HEK293 (cell line): Measurements from ENCODE around the gene GDF2.

Source experiments
- CTCF ChIA-PET: fragments of 350-600 bp; formaldehyde crosslinking; extraction: SDS; loops from one replicate; lab custom pipeline; 2021; ENCODE audit warnings: antibody characterized with exemption; lab: Yijun Ruan, JAX
- POLR2A ChIA-PET: fragments of 300-600 bp; formaldehyde crosslinking; extraction: SDS; loops from one replicate; lab custom pipeline; 2020; ENCODE audit warnings: antibody characterized with exemption, inconsistent platforms; lab: Yijun Ruan, JAX
- H3K27ac ChIP-seq: fragments of 200-500 bp; sonication (Bioruptor generic); 2 replicates; pipeline ENCODE4 v1.5.1; 2014; ENCODE audit warnings: low read depth, low read length, control low read depth, inconsistent platforms; ENCODE audit errors: extremely low read depth
- H3K36me3 ChIP-seq, 2 experiments: fragments of 200-500 bp in 1 of 2; sonication (Bioruptor generic) in 1 of 2; 1 replicate in 1 of 2; 2 replicates in 1 of 2; pipeline ENCODE4 v1.5.1; 2014 to 2017; ENCODE audit warnings: inconsistent platforms in 2 of 2, low read length in 2 of 2; ENCODE audit not compliant: control insufficient read depth in 2 of 2, insufficient read depth in 1 of 2
- H3K4me1 ChIP-seq: fragments of 200-500 bp; sonication (Bioruptor generic); 2 replicates; pipeline ENCODE4 v1.5.1; 2014; ENCODE audit warnings: mild to moderate bottlenecking, low read length, inconsistent platforms; ENCODE audit not compliant: control insufficient read depth, insufficient read depth
- H3K4me3 ChIP-seq: 2 replicates; pipeline ENCODE4 v1.5.1; 2011; ENCODE audit warnings: low read depth, mild to moderate bottlenecking, control low read depth, low read length, moderate library complexity
- H3K9me3 ChIP-seq: fragments of 200-500 bp; sonication (Bioruptor generic); 2 replicates; pipeline ENCODE4 v1.5.1; 2014; ENCODE audit warnings: low read depth, low read length, inconsistent platforms; ENCODE audit not compliant: control insufficient read depth, insufficient read depth
- GLIS2 ChIP-seq: fragments of 450-650 bp; formaldehyde crosslinking; IDR thresholded peaks from 2 replicates; pipeline ENCODE4 v1.5.1; 2016; ENCODE audit warnings: missing biosample characterization, missing genetic modification characterization
- KLF10 ChIP-seq: fragments of 450-650 bp; IDR thresholded peaks from 2 replicates; pipeline ENCODE4 v1.5.1; 2018; ENCODE audit warnings: missing biosample characterization, mild to moderate bottlenecking, missing genetic modification characterization
- KLF8 ChIP-seq: fragments of 450-650 bp; formaldehyde crosslinking; IDR thresholded peaks from 2 replicates; pipeline ENCODE4 v1.5.1; 2016; ENCODE audit warnings: missing biosample characterization, missing genetic modification characterization
- MEIS1 ChIP-seq: sonication (generic); formaldehyde crosslinking; IDR thresholded peaks from 2 replicates; pipeline ENCODE4 v1.8.1; 2022; ENCODE audit warnings: missing genetic modification reagents, mild to moderate bottlenecking, borderline replicate concordance
- OSR2 ChIP-seq: fragments of 450-650 bp; formaldehyde crosslinking; IDR thresholded peaks from 2 replicates; pipeline ENCODE4 v1.5.1; 2016; ENCODE audit warnings: missing biosample characterization, missing genetic modification characterization
- SP3 ChIP-seq: fragments of 450-650 bp; formaldehyde crosslinking; IDR thresholded peaks from 2 replicates; pipeline ENCODE4 v1.5.1; 2016; ENCODE audit warnings: missing biosample characterization, missing genetic modification characterization
- WT1 ChIP-seq: fragments of 450-650 bp; formaldehyde crosslinking; IDR thresholded peaks from 2 replicates; pipeline ENCODE4 v1.5.1; 2016; ENCODE audit warnings: missing biosample characterization, missing genetic modification characterization
- ZBTB17 ChIP-seq: fragments of 450-650 bp; formaldehyde crosslinking; IDR thresholded peaks from 2 replicates; pipeline ENCODE4 v1.5.1; 2016; ENCODE audit warnings: missing biosample characterization, missing genetic modification characterization
- ZBTB44 ChIP-seq: fragments of 450-650 bp; IDR thresholded peaks from 2 replicates; pipeline ENCODE4 v1.5.1; 2018; ENCODE audit warnings: missing biosample characterization, mild to moderate bottlenecking, missing genetic modification characterization
- ZBTB49 ChIP-seq: fragments of 450-650 bp; formaldehyde crosslinking; IDR thresholded peaks from 2 replicates; pipeline ENCODE4 v1.5.1; 2016; ENCODE audit warnings: missing biosample characterization, missing genetic modification characterization, low read depth
- ZIC2 ChIP-seq: fragments of 450-650 bp; formaldehyde crosslinking; IDR thresholded peaks from 2 replicates; pipeline ENCODE4 v1.5.1; 2016; ENCODE audit warnings: missing biosample characterization, missing genetic modification characterization
- ZNF132 ChIP-seq: fragments of 450-650 bp; formaldehyde crosslinking; IDR thresholded peaks from 2 replicates; pipeline ENCODE4 v1.5.1; 2017; ENCODE audit warnings: missing biosample characterization, missing genetic modification characterization, borderline replicate concordance
- ZNF133 ChIP-seq: fragments of 450-650 bp; formaldehyde crosslinking; IDR thresholded peaks from 2 replicates; pipeline ENCODE4 v1.5.1; 2016; ENCODE audit warnings: missing biosample characterization, missing genetic modification characterization
- ZNF140 ChIP-seq: fragments of 450-650 bp; formaldehyde crosslinking; IDR thresholded peaks from 2 replicates; pipeline ENCODE4 v1.5.1; 2016; ENCODE audit warnings: missing biosample characterization, missing genetic modification characterization
- ZNF311 ChIP-seq: fragments of 450-650 bp; formaldehyde crosslinking; IDR thresholded peaks from 2 replicates; pipeline ENCODE4 v1.5.1; 2017; ENCODE audit warnings: missing biosample characterization, missing genetic modification characterization, borderline replicate concordance
- ZNF37A ChIP-seq: fragments of 450-650 bp; IDR thresholded peaks from 2 replicates; pipeline ENCODE4 v1.5.1; 2018; ENCODE audit warnings: missing biosample characterization, missing genetic modification characterization
- ZNF394 ChIP-seq: fragments of 450-650 bp; formaldehyde crosslinking; IDR thresholded peaks from 2 replicates; pipeline ENCODE4 v1.5.1; 2016; ENCODE audit warnings: missing biosample characterization, missing genetic modification characterization, mild to moderate bottlenecking, moderate library complexity, borderline replicate concordance
- ZNF433 ChIP-seq: fragments of 450-650 bp; formaldehyde crosslinking; IDR thresholded peaks from 2 replicates; pipeline ENCODE4 v1.5.1; 2016; ENCODE audit warnings: missing biosample characterization, missing genetic modification characterization, low read depth
- ZNF514 ChIP-seq: fragments of 450-650 bp; formaldehyde crosslinking; IDR thresholded peaks from 2 replicates; pipeline ENCODE4 v1.5.1; 2016; ENCODE audit warnings: missing biosample characterization, missing genetic modification characterization
- ZNF571 ChIP-seq: fragments of 450-650 bp; formaldehyde crosslinking; IDR thresholded peaks from 2 replicates; pipeline ENCODE4 v1.5.0; 2017; ENCODE audit warnings: missing biosample characterization, missing genetic modification characterization
- ZNF585B ChIP-seq: fragments of 450-650 bp; formaldehyde crosslinking; IDR thresholded peaks from 2 replicates; pipeline ENCODE4 v1.5.1; 2016; ENCODE audit warnings: missing biosample characterization, missing genetic modification characterization
- ZNF677 ChIP-seq: fragments of 450-650 bp; IDR thresholded peaks from 2 replicates; pipeline ENCODE4 v1.5.0; 2018; ENCODE audit warnings: missing biosample characterization, mild to moderate bottlenecking, missing genetic modification characterization, moderate library complexity
- ZNF830 ChIP-seq: fragments of 450-650 bp; IDR thresholded peaks from 2 replicates; pipeline ENCODE4 v1.5.0; 2018; ENCODE audit warnings: missing biosample characterization, missing genetic modification characterization, low read depth, mild to moderate bottlenecking, moderate library complexity
- ZNF843 ChIP-seq: fragments of 450-650 bp; formaldehyde crosslinking; IDR thresholded peaks from 2 replicates; pipeline ENCODE4 v1.5.1; 2016; ENCODE audit warnings: missing biosample characterization, missing genetic modification characterization
- ZSCAN23 ChIP-seq: fragments of 450-650 bp; formaldehyde crosslinking; IDR thresholded peaks from 2 replicates; pipeline ENCODE4 v1.5.1; 2016; ENCODE audit warnings: missing biosample characterization, missing genetic modification characterization
- ZSCAN30 ChIP-seq: fragments of 450-650 bp; IDR thresholded peaks from 2 replicates; pipeline ENCODE4 v1.5.1; 2018; ENCODE audit warnings: missing biosample characterization, mild to moderate bottlenecking, missing genetic modification characterization, moderate library complexity
- TF ChIP-seq, protein P1 (sequence below): fragments of 450-650 bp; formaldehyde crosslinking; IDR thresholded peaks from 2 replicates; pipeline ENCODE4 v1.5.1; 2016; ENCODE audit warnings: missing biosample characterization, missing genetic modification characterization

GDF2 gene

DNA sequence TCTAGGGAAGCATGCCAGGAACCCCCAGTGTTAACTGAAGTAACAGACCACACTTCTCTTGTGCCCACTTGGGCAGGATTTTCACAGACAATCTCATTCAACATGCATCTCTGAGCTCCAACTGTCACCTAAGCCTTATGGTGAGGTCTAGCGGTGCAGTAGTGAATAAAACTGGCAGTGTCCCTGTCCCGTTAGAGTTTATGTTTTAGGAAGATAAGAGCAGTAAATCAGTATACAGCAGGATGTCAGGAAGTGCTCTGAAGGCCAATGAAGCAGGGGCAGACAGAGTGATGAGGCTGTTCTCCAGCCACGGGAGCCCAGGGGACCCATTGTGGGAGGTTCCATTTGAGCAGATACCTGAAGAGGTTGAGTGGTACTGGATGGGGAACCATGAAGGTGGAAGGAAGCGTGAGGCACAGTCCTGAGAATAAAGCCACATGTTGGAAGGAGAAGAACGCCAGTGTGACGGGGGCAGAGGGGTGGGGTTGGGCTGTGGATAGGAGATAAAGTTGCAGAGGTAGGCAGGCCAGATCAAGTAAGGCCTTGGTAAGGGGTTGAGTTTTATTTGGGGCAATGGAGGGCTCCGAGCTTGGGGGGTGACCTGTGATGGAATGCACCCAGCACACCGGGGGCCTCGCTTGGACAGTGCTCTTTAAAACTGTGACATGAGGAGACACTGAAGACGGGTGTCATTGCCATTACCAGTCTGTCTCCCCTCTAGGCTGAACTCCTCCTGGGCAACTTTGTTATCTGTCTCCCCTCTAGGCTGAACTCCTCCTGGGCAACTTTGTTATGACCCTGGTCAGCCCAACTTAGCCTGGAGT is 15.7 kb upstream of the GDF2 start:
- Histone ChIP-seq H3K4me1 (no peaks in the 10 kb centered on the region), H3K36me3 (no peaks in the 10 kb centered on the region), H3K4me3 (no peak overlapping the region), H3K27ac (no peak overlapping the region), H3K9me3 (no peaks in the 10 kb centered on the region)
- CTCF ChIA-PET: interaction anchor here (1.2 to 2.0 kb wide), 4 partner anchors 137 to 282 kb away, joined by 3 to 9 read pairs (median 5); no protein-coding TSS in a partner anchor
- POLR2A ChIA-PET: no interaction called here
- TF ChIP-seq ZNF311 (tag by site-specific recombination) (no peak), ZNF677 (tag by site-specific recombination) (no peak), SP3 (tag by site-specific recombination) (no peak), KLF10 (no peak), ZSCAN23 (tag by site-specific recombination) (no peak), OSR2 (tag by site-specific recombination) (no peak), ZBTB44 (no peak), ZNF830 (no peak), MEIS1 (CRISPR knock-in tag) (no peak), ZSCAN30 (tag by site-specific recombination) (no peak), ZNF433 (tag by site-specific recombination) (no peak), ZNF140 (tag by site-specific recombination) (no peak), ZNF571 (tag by site-specific recombination) (no peak), ZIC2 (tag by site-specific recombination) (no peak), KLF8 (tag by site-specific recombination) (no peak), ZNF133 (tag by site-specific recombination) (no peak)
- TF ChIP-seq, protein P1, sequence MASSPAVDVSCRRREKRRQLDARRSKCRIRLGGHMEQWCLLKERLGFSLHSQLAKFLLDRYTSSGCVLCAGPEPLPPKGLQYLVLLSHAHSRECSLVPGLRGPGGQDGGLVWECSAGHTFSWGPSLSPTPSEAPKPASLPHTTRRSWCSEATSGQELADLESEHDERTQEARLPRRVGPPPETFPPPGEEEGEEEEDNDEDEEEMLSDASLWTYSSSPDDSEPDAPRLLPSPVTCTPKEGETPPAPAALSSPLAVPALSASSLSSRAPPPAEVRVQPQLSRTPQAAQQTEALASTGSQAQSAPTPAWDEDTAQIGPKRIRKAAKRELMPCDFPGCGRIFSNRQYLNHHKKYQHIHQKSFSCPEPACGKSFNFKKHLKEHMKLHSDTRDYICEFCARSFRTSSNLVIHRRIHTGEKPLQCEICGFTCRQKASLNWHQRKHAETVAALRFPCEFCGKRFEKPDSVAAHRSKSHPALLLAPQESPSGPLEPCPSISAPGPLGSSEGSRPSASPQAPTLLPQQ: no peak

GRCh38 chr10:47307381-47307780 is 14.9 kb upstream of the GDF2 start:
- TF ChIP-seq ZNF132 (tag by site-specific recombination): no peak
- no peak for TF ChIP-seq WT1 (tag by site-specific recombination)
- no peak for TF ChIP-seq ZNF843 (tag by site-specific recombination)
- no peak for TF ChIP-seq ZNF514 (tag by site-specific recombination)
- no peak for TF ChIP-seq ZBTB17
- no peak for TF ChIP-seq ZNF37A (tag by site-specific recombination)
- no peak for TF ChIP-seq ZNF585B (tag by site-specific recombination)
- TF ChIP-seq GLIS2 (tag by site-specific recombination): no peak
- TF ChIP-seq ZNF394 (tag by site-specific recombination): no peak
- no peak for TF ChIP-seq ZBTB49 (tag by site-specific recombination)
- ChIA-PET POLR2A (no interaction called here), CTCF (interaction anchor here (0.8 to 8.1 kb wide), 3 partner anchors 258 to 281 kb away, joined by 3 to 83 read pairs (median 4); no protein-coding TSS in a partner anchor)
- no peaks in the 10 kb centered on the region for H3K9me3 ChIP-seq
- H3K4me3 ChIP-seq: no peak overlapping the region
- no peaks in the 10 kb centered on the region for H3K4me1 ChIP-seq
- no peak overlapping the region for H3K27ac ChIP-seq
- no peaks in the 10 kb centered on the region for H3K36me3 ChIP-seq
